IMR-90 (cell line): ENCODE data around the gene NDFIP2. TPM values are rescaled to one million over a fixed set of nuclear protein-coding genes. Genes with fewer than 3 reads are reported as not detected.

ENCODE experiments used
- ATAC-seq: fragments of 200-7000 bp; cut with Tn5 transposase; 2 replicates; pipeline ENCODE4 v1.9.1; 2020; ENCODE audit warnings: low read depth, mild to moderate bottlenecking, moderate library complexity
- BruUV-seq: library from RNA; stranded (reverse); fragments of 400-500 nt; replicated peaks from 2 replicates; lab custom pipeline; 2021; lab: Mats Ljungman, UMichigan
- CTCF ChIA-PET: fragments of 300-600 bp; formaldehyde crosslinking; extraction: SDS; loops from one replicate; lab custom pipeline; 2021; ENCODE audit warnings: antibody characterized with exemption; lab: Yijun Ruan, JAX
- POLR2A ChIA-PET: fragments of 300-600 bp; sonication (Branson Sonifier 250); formaldehyde crosslinking; loops from one replicate; lab custom pipeline; 2022; ENCODE audit warnings: antibody characterized with exemption; ENCODE audit not compliant: unreplicated experiment; lab: Charles Lee
- DNase-seq: peaks from one replicate; pipeline ENCODE4 v3.0.0; 2013
- H2AFZ ChIP-seq: replicated peaks from 2 replicates; pipeline ENCODE3; 2013; ENCODE audit warnings: low read length, mild to moderate bottlenecking; ENCODE audit not compliant: poor library complexity
- H2AK5ac ChIP-seq: 2 replicates; pipeline ENCODE4 v1.6.1; 2013; ENCODE audit warnings: low read depth, low read length, inconsistent platforms
- H2AK9ac ChIP-seq: replicated peaks from 2 replicates; pipeline ENCODE3; 2013; ENCODE audit warnings: mild to moderate bottlenecking, low read depth, low read length, moderate library complexity; ENCODE audit not compliant: poor library complexity
- H2BK120ac ChIP-seq: 2 replicates; pipeline ENCODE4 v1.6.1; 2013; ENCODE audit warnings: low read depth, low read length, inconsistent platforms
- H2BK15ac ChIP-seq: 3 replicates; pipeline ENCODE4 v1.6.1; 2013; ENCODE audit warnings: low read depth, low read length, inconsistent platforms
- H2BK20ac ChIP-seq: 2 replicates; pipeline ENCODE4 v1.6.1; 2013; ENCODE audit warnings: low read depth, mild to moderate bottlenecking, inconsistent platforms, low read length, moderate library complexity
- H2BK5ac ChIP-seq: 2 replicates; pipeline ENCODE4 v1.6.1; 2013; ENCODE audit warnings: mild to moderate bottlenecking, low read depth, low read length, inconsistent platforms; ENCODE audit not compliant: poor library complexity, severe bottlenecking
- H3K14ac ChIP-seq: replicated peaks from 2 replicates; pipeline ENCODE4 v1.6.1; 2013; ENCODE audit warnings: low read depth, low read length, inconsistent platforms
- H3K18ac ChIP-seq: 2 replicates; pipeline ENCODE4 v1.6.1; 2013; ENCODE audit warnings: low read depth, low read length, control low read depth
- H3K23ac ChIP-seq: 2 replicates; pipeline ENCODE4 v1.6.1; 2013; ENCODE audit warnings: low read depth, low read length, inconsistent platforms
- H3K27ac ChIP-seq: 2 replicates; pipeline ENCODE4 v1.5.1; 2013; ENCODE audit warnings: mild to moderate bottlenecking, control low read depth, low read length; ENCODE audit not compliant: insufficient read depth
- H3K27me3 ChIP-seq: 2 replicates; pipeline ENCODE4 v1.6.1; 2013; ENCODE audit warnings: low read length; ENCODE audit not compliant: control insufficient read depth, insufficient read depth
- H3K36me3 ChIP-seq: 2 replicates; pipeline ENCODE4 v1.6.1; 2013; ENCODE audit warnings: low read length, mixed read lengths; ENCODE audit not compliant: control insufficient read depth, insufficient read depth
- H3K4ac ChIP-seq: 2 replicates; pipeline ENCODE4 v1.6.1; 2013; ENCODE audit warnings: low read depth, low read length, inconsistent platforms
- H3K4me1 ChIP-seq: 2 replicates; pipeline ENCODE4 v1.6.1; 2013; ENCODE audit warnings: low read length, mixed read lengths; ENCODE audit not compliant: control insufficient read depth, insufficient read depth
- H3K4me2 ChIP-seq: 2 replicates; pipeline ENCODE4 v1.6.1; 2013; ENCODE audit warnings: low read depth, mild to moderate bottlenecking, control low read depth, low read length, moderate library complexity
- H3K4me3 ChIP-seq: 2 replicates; pipeline ENCODE4 v1.5.1; 2013; ENCODE audit warnings: low read depth, mild to moderate bottlenecking, control low read depth, low read length, moderate library complexity; ENCODE audit not compliant: insufficient read depth
- H3K56ac ChIP-seq: 2 replicates; pipeline ENCODE4 v1.6.1; 2013; ENCODE audit warnings: low read length, inconsistent platforms; ENCODE audit not compliant: insufficient read depth; ENCODE audit errors: extremely low read depth
- H3K79me1 ChIP-seq, 2 experiments: 2 replicates each; pipeline ENCODE4 v1.6.1; 2013; ENCODE audit warnings: low read length in 2 of 2, inconsistent platforms in 1 of 2, low read depth in 1 of 2
- H3K9ac ChIP-seq: 2 replicates; pipeline ENCODE4 v1.6.1; 2013; ENCODE audit warnings: low read depth, low read length, control low read depth
- H3K9me1 ChIP-seq: 2 replicates; pipeline ENCODE4 v1.6.1; 2013; ENCODE audit warnings: low read length, inconsistent platforms; ENCODE audit not compliant: insufficient read depth
- H3K9me3 ChIP-seq: 2 replicates; pipeline ENCODE4 v1.6.1; 2013; ENCODE audit warnings: low read length; ENCODE audit not compliant: control insufficient read depth, insufficient read depth
- H4K20me1 ChIP-seq: 2 replicates; pipeline ENCODE4 v1.6.1; 2013; ENCODE audit warnings: low read length, inconsistent platforms; ENCODE audit not compliant: insufficient read depth
- H4K5ac ChIP-seq: 2 replicates; pipeline ENCODE4 v1.6.1; 2013; ENCODE audit warnings: mild to moderate bottlenecking, low read depth, low read length, control low read depth
- H4K8ac ChIP-seq, 2 experiments: 2 replicates each; pipeline ENCODE4 v1.6.1; 2013; ENCODE audit warnings: low read depth in 2 of 2, low read length in 2 of 2, control low read depth in 1 of 2, inconsistent platforms in 1 of 2
- H4K91ac ChIP-seq: 2 replicates; pipeline ENCODE4 v1.6.1; 2013; ENCODE audit warnings: low read depth, low read length, inconsistent platforms; ENCODE audit not compliant: insufficient read depth
- BHLHE40 ChIP-seq: fragments of 150-350 bp; IDR thresholded peaks from 2 replicates; pipeline ENCODE4 v1.6.1; 2016; ENCODE audit warnings: mild to moderate bottlenecking, low read depth, low read length
- CEBPB ChIP-seq: IDR thresholded peaks from 2 replicates; pipeline ENCODE4 v1.6.1; 2012; ENCODE audit warnings: low read depth, low read length, improper control_type of control experiment
- CHD1 ChIP-seq: IDR thresholded peaks from 2 replicates; pipeline ENCODE4 v1.6.1; 2012; ENCODE audit warnings: low read depth, low read length, improper control_type of control experiment
- FOS ChIP-seq: fragments of 150-350 bp; IDR thresholded peaks from 2 replicates; pipeline ENCODE4 v1.6.1; 2016; ENCODE audit warnings: low read depth, low read length
- MXI1 ChIP-seq: IDR thresholded peaks from 2 replicates; pipeline ENCODE4 v1.6.1; 2012; ENCODE audit warnings: low read depth, mild to moderate bottlenecking, low read length, moderate library complexity, borderline replicate concordance
- POLR2A ChIP-seq: IDR thresholded peaks from 2 replicates; pipeline ENCODE4 v1.6.1; 2012; ENCODE audit warnings: mild to moderate bottlenecking, low read depth, low read length
- RAD21 ChIP-seq: IDR thresholded peaks from 2 replicates; pipeline ENCODE4 v1.6.1; 2012; ENCODE audit warnings: low read length, improper control_type of control experiment
- RCOR1 ChIP-seq: IDR thresholded peaks from 2 replicates; pipeline ENCODE4 v1.6.1; 2012; ENCODE audit warnings: mild to moderate bottlenecking, low read length, improper control_type of control experiment; ENCODE audit not compliant: insufficient replicate concordance
- RFX5 ChIP-seq: IDR thresholded peaks from 2 replicates; pipeline ENCODE4 v1.8.0; 2012; ENCODE audit warnings: low read depth, mild to moderate bottlenecking, low read length, moderate library complexity
- SMC3 ChIP-seq: fragments of 150-350 bp; IDR thresholded peaks from 2 replicates; pipeline ENCODE4 v1.6.1; 2016; ENCODE audit warnings: low read depth, mild to moderate bottlenecking, antibody characterized with exemption, low read length, moderate library complexity
- WGBS, 2 experiments: methylation state at CpG; one replicate each; pipeline versions ENCODE4 v1.1.5 to v1.1.7; 2013; ENCODE audit warnings: missing lambda C conversion rate in 2 of 2; ENCODE audit not compliant: insufficient read length in 1 of 2; ENCODE audit errors: extremely low coverage in 2 of 2; 5-methylcytosine and 5-hydroxymethylcytosine counted together
- dilution Hi-C: fragments of 300-500 bp; cut with HindIII; formaldehyde crosslinking; loops from one replicate; pipeline ENCODE4 v1.14.3; 2018; ENCODE audit warnings: low sequenced_read_pairs; ENCODE audit not compliant: unreplicated experiment
- in situ Hi-C: fragments of 300-500 bp; cut with MboI; formaldehyde crosslinking; loops from 3 replicates; pipeline ENCODE4 v1.14.3; 2019; ENCODE audit warnings: low sequenced_read_pairs, inconsistent platforms, mixed read lengths
- intact Hi-C: fragments of 100-400 bp; cut with micrococcal nuclease; formaldehyde crosslinking; loops from 2 replicates; pipeline ENCODE4 v1.10.0; 2022
- polyA plus RNA-seq, 3 experiments: library from polyadenylated mRNA; depleted of rRNA; stranded (reverse); fragments of >200 nt; gene quantifications; 2 replicates each; pipeline ENCODE4 v1.2.3, GENCODE V29; 2012; ENCODE audit warnings: low replicate concordance in 1 of 3
- total RNA-seq: library from RNA; depleted of rRNA; stranded (reverse); fragments of >200 nt; gene quantifications from 2 replicates; pipeline ENCODE4 v1.2.3, GENCODE V29; 2012
- TF ChIP-seq, protein P1 (sequence below): conservative IDR thresholded peaks from 2 replicates; pipeline ENCODE4 v1.5.1; 2012; ENCODE audit warnings: mild to moderate bottlenecking, low read depth, low read length, improper control_type of control experiment
- TF ChIP-seq, protein P2 (sequence below): fragments of 150-350 bp; IDR thresholded peaks from 2 replicates; pipeline ENCODE4 v1.6.1; 2017; ENCODE audit warnings: mild to moderate bottlenecking, antibody characterized with exemption, low read length, low read depth
- TF ChIP-seq, protein P3 (sequence below): fragments of 150-350 bp; IDR thresholded peaks from 2 replicates; pipeline ENCODE4 v1.6.1; 2016; ENCODE audit warnings: low read depth, mild to moderate bottlenecking, low read length, moderate library complexity, borderline replicate concordance

NDFIP2 gene
- total and polyA plus RNA-seq, 2 of the 4 experiments (the other 2 are of a cell fraction), result 23.8 to 25.8 TPM

DNA sequence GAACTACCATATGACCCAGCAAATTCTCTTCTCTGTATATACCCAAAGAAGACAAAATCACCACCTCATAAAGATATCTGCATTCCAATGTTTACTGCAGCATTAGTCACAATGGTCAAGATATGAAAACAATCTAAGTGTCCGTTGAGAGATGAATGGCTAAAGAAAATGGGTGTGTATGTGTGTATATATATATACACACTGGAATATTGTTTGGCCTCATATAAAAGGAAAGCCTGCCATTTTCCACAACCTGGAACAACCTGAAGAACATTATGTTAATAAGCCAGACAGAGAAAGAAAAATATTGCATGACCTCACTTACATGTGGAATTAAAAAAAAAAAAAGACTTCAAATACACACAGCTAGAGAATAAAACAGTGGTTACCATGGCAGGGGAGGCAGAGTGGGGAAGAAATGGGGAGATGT, 45.4 kb upstream of the NDFIP2 start:
- no peak overlapping the region for H4K91ac ChIP-seq
- in situ Hi-C loops (no loop called here), dilution Hi-C loops (loop anchor here (25.0 kb wide), 1 partner anchor 102 kb away; no protein-coding TSS in a partner anchor), intact Hi-C loops (no loop called here)
- H2BK15ac ChIP-seq, result no peak overlapping the region
- H3K9me3 ChIP-seq, result no peaks in the 10 kb centered on the region
- TF ChIP-seq, protein P1, sequence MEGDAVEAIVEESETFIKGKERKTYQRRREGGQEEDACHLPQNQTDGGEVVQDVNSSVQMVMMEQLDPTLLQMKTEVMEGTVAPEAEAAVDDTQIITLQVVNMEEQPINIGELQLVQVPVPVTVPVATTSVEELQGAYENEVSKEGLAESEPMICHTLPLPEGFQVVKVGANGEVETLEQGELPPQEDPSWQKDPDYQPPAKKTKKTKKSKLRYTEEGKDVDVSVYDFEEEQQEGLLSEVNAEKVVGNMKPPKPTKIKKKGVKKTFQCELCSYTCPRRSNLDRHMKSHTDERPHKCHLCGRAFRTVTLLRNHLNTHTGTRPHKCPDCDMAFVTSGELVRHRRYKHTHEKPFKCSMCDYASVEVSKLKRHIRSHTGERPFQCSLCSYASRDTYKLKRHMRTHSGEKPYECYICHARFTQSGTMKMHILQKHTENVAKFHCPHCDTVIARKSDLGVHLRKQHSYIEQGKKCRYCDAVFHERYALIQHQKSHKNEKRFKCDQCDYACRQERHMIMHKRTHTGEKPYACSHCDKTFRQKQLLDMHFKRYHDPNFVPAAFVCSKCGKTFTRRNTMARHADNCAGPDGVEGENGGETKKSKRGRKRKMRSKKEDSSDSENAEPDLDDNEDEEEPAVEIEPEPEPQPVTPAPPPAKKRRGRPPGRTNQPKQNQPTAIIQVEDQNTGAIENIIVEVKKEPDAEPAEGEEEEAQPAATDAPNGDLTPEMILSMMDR, result no peak
- TF ChIP-seq RFX5 (no peak), CHD1 (no peak), CEBPB (no peak), RCOR1 (no peak), SMC3 (no peak), RAD21 (no peak), MXI1 (no peak), POLR2A (no peak), FOS (no peak), BHLHE40 (no peak)
- TF ChIP-seq, protein P2, sequence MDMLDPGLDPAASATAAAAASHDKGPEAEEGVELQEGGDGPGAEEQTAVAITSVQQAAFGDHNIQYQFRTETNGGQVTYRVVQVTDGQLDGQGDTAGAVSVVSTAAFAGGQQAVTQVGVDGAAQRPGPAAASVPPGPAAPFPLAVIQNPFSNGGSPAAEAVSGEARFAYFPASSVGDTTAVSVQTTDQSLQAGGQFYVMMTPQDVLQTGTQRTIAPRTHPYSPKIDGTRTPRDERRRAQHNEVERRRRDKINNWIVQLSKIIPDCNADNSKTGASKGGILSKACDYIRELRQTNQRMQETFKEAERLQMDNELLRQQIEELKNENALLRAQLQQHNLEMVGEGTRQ, result no peak
- TF ChIP-seq, protein P3, sequence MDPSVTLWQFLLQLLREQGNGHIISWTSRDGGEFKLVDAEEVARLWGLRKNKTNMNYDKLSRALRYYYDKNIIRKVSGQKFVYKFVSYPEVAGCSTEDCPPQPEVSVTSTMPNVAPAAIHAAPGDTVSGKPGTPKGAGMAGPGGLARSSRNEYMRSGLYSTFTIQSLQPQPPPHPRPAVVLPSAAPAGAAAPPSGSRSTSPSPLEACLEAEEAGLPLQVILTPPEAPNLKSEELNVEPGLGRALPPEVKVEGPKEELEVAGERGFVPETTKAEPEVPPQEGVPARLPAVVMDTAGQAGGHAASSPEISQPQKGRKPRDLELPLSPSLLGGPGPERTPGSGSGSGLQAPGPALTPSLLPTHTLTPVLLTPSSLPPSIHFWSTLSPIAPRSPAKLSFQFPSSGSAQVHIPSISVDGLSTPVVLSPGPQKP, result no peak
- no peak overlapping the region for H3K9ac ChIP-seq
- no peaks in the 10 kb centered on the region for H4K20me1 ChIP-seq
- no peak overlapping the region for H2BK5ac ChIP-seq
- H2AK9ac ChIP-seq, result no peak overlapping the region
- H2BK20ac ChIP-seq, result no peak overlapping the region
- no peak overlapping the region for H2AFZ ChIP-seq
- no peak overlapping the region for H3K18ac ChIP-seq
- no peak overlapping the region for H2AK5ac ChIP-seq
- peak; percentile 84 for ATAC-seq
- H3K4ac ChIP-seq, result no peak overlapping the region
- no peak overlapping the region for H3K14ac ChIP-seq
- no peaks in the 10 kb centered on the region for H3K9me1 ChIP-seq
- no peak overlapping the region for H4K5ac ChIP-seq
- DNase-seq, result peak; percentile 68
- H3K4me1 ChIP-seq, result peaks cover 2% of the 10 kb centered on the region; the same call in 1 of the 2 replicates
- no peaks in the 10 kb centered on the region for H3K79me1 ChIP-seq
- no CpG with 5 or more reads among the region's 1 CpG for WGBS, 2 experiments
- ChIA-PET POLR2A (no interaction called here), CTCF (interaction anchor here (0.7 to 1.7 kb wide), 3 partner anchors 9 to 29 kb away, joined by 3 to 17 read pairs (median 4); no protein-coding TSS in a partner anchor)
- no peak overlapping the region for H2BK120ac ChIP-seq
- no peak overlapping the region for H3K56ac ChIP-seq
- no peak overlapping the region for H3K4me3 ChIP-seq
- H3K23ac ChIP-seq, result no peak overlapping the region
- H3K27ac ChIP-seq, result no peak overlapping the region
- BruUV-seq, result no TSS peak
- no peaks in the 10 kb centered on the region for H3K36me3 ChIP-seq
- no peak overlapping the region for H4K8ac ChIP-seq
- no peaks in the 10 kb centered on the region for H3K27me3 ChIP-seq
- H3K4me2 ChIP-seq, result no peak overlapping the region; the same call in 1 of the 2 replicates
